Measurements from ENCODE around the gene MYO7B.

MYO7B gene

GRCh38 chr2:127661949-127662510, 126.5 kb downstream of the MYO7B start:
- TF ChIP-seq CTCF (IDR thresholded peaks at IDR 0.05; ENCODE audit: low read depth, low read length) = no peak
- no peak overlapping the region for H3K4me3 ChIP-seq (ENCODE audit: low read depth, low read length)

- TF ChIP-seq CTCF (IDR thresholded peaks at IDR 0.05; ENCODE audit: low read depth, low read length) = no peak
- no peak overlapping the region for H3K4me3 ChIP-seq (ENCODE audit: low read depth, low read length)
Measured at GRCh38 chr2:127662937-127663565, 127.6 kb downstream of the MYO7B start.

GRCh38 chr2:127663566-127664064, 128.1 kb downstream of the MYO7B start:
- no peak overlapping the region for H3K4me3 ChIP-seq (ENCODE audit: low read depth, low read length)

GRCh38 chr2:127664065-127664894, 128.8 kb downstream of the MYO7B start:
- no peak for TF ChIP-seq CTCF (IDR thresholded peaks at IDR 0.05; ENCODE audit: low read depth, low read length)
- H3K4me3 ChIP-seq (ENCODE audit: low read depth, low read length) = no peak overlapping the region

More at GRCh38 chr2:127663566-127664064, 128.1 kb downstream of the MYO7B start:
- TF ChIP-seq CTCF (IDR thresholded peaks at IDR 0.05; ENCODE audit: low read depth, low read length) = no peak

- no peak for TF ChIP-seq CTCF (IDR thresholded peaks at IDR 0.05; ENCODE audit: low read depth, low read length)
- H3K4me3 ChIP-seq (ENCODE audit: low read depth, low read length) = no peak overlapping the region
Measured at GRCh38 chr2:127664895-127665225, 129.4 kb downstream of the MYO7B start.

- no peak overlapping the region for H3K4me3 ChIP-seq (ENCODE audit: low read depth, low read length)
- TF ChIP-seq CTCF (IDR thresholded peaks at IDR 0.05; ENCODE audit: low read depth, low read length) = no peak
Measured at GRCh38 chr2:127665267-127665893, 129.9 kb downstream of the MYO7B start.

Data from WI38 (cell line).